Activated CD4-positive, alpha-beta T cell treated with anti-CD3 and anti-CD28 coated beads, Interleukin-2, Interleukin-4, amounts not matched to agents 100 ng/mL and 50 ng/mL, durations not matched to agents 16 hours and 8 hours (primary cell): ENCODE results near the gene LRIT1.
"Not testable (repeated sequence)": the region's sequence is repeated elsewhere in the genome, so short reads cannot be mapped to it uniquely, and the experiment has no call there.

ENCODE experiments used
- DNase-seq: peaks from one replicate; pipeline ENCODE4 v3.0.0-alpha.2; 2020; ENCODE audit warnings: low spot score

LRIT1 gene, protein sequence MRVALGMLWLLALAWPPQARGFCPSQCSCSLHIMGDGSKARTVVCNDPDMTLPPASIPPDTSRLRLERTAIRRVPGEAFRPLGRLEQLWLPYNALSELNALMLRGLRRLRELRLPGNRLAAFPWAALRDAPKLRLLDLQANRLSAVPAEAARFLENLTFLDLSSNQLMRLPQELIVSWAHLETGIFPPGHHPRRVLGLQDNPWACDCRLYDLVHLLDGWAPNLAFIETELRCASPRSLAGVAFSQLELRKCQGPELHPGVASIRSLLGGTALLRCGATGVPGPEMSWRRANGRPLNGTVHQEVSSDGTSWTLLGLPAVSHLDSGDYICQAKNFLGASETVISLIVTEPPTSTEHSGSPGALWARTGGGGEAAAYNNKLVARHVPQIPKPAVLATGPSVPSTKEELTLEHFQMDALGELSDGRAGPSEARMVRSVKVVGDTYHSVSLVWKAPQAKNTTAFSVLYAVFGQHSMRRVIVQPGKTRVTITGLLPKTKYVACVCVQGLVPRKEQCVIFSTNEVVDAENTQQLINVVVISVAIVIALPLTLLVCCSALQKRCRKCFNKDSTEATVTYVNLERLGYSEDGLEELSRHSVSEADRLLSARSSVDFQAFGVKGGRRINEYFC

DNA sequence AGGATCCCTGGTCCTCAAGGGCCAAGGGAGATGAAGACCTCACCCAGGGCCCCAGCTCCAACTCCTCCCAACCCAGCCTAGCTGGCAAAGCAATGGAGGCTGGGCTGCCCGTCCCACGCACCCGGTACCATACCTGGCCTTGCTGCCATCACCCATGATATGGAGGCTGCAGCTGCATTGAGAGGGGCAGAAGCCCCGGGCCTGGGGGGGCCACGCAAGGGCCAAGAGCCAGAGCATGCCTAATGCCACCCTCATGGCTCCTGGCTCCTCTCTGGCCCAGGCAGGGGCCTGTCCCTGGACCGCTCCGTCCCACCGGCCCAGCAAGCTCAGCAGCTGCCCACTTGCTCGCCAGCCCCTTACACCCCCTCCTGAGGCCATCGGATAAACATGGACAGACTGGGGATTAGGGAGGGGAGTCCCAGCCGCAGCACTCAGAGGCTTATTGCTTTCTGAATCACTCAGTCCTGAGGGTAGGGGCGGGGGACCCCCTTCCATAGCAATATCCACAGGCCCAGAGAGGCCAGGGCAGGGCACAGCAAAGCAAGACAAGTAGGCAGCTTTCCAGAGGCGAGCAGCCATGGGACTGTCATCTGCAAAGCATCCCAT lies at the start of gene LRIT1:
Gene LRIT1 (minus strand): TSS at position 362 of the 606 bp plus-strand sequence. CDS start 107 bp downstream, at position 255.
- no peak for DNase-seq

DNA sequence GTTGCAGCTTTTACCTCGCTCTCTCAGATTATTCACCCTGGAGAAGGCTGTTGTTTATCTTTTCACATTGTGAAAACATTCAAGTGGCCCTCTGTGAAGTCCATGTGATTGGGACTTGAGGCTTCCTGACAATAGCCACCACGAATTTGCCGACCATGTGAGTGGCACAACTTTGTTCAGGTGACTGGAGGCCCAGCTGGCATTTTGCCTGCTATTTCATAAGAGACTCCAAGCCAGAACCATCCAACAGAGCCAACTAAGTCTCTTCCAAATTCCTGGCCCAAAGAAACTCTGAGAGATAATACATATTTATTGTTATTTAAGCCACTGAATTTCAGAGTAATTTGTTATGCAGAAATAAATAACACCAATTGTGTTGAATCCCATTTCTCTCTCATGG lies 48.9 kb upstream of the LRIT1 start:
- DNase-seq = no peak

DNA sequence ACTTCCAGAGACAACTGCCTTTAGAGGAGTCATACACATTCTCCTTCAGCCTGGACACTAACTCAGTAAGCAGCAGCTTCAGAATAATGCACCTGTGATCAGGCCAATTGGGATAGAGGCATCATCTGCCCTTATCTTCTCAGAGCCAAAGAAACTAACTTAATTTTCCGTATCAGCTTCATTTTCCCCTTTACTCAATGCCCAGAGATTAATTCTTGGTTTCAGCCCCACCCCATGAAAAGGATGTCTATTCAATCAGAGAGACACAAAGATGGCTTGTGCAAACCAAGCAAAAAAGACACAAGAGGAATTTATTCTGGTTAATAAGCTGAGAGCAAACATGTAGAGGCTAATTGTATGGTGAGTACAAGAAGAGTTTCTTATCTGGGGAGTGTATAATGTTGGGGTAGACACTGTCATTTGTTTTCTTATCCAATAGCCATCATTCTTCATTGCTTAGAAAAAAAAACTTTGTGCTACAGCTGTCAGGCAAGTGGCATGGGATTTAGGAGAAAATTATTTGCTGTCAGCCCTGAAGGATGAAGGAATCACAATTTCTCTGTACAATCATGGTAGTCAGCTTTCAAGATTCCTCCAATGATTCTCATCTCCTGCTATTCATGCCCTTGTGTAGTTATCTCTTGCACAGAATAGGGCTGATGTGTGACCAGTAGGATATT lies 48.3 kb upstream of the LRIT1 start:
- DNase-seq = no peak

DNA sequence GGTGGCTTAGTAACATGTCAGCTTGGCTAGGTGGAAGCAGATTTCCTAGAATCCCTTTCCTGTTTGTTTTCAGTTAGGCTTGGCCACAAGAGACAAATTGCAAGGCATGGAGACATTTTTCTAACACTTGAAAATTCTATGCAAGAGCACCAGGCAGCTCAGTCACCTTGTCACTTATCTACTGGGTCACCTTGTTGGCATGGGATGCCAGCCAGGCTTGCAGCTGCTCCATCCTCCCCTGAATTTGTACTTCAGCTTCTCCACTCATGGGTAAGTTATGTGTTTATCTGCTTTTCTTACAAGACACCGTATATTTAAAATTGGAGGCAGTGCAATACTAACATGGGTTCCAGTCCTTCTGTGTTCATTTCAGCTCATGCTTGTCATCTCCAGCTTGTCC lies 46.8 kb upstream of the LRIT1 start:
- no peak for DNase-seq

DNA sequence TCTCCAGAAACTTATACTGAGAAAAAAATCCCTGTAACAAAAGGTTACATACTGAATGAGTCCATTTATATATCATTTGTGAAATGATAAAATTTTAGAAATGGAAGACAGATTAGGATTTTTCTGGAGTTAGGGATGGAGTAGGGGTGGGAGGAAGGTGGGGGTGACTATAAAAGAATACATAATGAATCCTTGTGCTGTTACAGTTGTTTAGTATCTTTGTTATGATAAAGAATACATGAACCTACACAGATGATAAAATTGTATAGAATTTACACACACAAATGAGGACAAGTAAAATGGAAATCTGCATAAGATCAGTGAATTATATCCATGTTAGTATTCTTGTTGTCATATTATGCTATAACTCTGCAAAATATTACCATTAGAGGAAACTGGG lies 45.3 kb upstream of the LRIT1 start:
- no peak for DNase-seq

DNA sequence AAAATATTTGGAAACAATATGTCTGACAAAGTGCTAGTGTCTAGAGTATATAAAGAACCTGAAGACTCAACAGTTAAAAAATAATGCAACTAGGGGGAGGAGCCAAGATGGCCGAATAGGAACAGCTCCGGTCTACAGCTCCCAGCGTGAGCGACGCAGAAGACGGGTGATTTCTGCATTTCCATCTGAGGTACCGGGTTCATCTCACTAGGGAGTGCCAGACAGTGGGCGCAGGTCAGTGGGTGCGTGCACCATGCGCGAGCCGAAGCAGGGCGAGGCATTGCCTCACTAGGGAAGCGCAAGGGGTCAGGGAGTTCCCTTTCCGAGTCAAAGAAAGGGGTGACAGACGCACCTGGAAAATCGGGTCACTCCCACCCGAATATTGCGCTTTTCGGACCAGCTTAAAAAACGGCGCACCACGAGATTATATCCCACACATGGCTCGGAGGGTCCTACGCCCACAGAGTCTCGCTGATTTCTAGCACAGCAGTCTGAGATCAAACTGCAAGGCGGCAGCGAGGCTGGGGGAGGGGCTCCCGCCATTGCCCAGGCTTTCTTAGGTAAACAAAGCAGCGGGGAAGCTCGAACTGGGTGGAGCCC lies 38.6 kb upstream of the LRIT1 start:
- DNase-seq = not testable (repeated sequence)

DNA sequence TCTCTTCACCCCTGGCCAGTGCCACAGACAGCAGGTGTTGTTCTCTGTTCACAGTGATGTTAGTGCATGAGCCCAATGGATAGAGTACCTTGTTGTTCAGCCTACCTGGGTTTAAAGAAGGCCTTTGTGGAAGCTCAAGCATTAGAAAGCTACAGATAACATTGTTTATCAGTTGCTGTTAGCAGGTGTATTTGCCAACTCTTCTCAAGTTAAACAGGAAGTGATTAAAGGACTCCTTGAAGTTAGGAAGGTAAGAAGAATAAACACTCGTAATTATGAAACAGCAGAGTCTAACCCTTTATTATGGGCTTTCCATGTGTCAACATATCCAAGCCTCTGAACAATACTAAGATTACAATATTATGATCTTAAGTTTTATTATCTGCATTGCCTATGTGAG lies 29.4 kb upstream of the LRIT1 start:
- no peak for DNase-seq

DNA sequence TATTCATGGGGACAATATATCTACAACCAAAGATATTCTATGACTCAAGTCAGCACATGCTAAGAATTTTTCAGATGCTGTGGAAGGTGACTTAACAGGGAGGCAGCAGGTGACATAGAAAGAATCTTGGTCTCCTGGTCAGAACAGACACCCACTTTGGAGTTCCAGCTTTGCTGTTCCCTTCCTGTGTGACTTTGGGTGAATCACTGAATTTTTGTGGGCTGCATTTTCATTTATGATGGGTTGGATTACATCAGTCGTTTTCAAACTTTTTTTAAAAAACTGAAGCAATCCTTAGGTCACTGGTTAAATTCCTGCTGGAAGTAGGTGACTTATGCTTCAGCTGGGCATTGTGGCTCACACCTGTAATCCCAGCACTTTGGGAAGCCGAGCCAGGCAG lies 28.4 kb upstream of the LRIT1 start:
- no peak for DNase-seq

DNA sequence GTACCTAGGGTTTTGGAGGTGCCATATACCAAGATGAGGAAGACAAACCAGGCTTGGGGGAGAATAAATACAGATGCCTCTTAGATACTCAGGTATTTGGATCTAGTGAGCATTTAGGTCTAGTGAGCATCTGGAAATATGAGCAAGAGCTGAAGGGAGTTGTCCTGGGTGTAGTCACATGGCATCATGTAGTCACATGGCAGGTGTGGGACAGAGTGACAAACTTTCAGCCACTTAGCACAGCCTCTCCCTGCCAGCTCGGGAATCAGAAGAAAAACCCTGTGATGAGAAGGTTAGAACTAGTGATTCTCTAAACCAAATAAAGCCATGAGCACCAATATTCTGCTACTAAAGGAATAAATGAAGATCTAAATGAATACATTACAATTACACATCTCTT lies 27.8 kb upstream of the LRIT1 start:
- no peak for DNase-seq

DNA sequence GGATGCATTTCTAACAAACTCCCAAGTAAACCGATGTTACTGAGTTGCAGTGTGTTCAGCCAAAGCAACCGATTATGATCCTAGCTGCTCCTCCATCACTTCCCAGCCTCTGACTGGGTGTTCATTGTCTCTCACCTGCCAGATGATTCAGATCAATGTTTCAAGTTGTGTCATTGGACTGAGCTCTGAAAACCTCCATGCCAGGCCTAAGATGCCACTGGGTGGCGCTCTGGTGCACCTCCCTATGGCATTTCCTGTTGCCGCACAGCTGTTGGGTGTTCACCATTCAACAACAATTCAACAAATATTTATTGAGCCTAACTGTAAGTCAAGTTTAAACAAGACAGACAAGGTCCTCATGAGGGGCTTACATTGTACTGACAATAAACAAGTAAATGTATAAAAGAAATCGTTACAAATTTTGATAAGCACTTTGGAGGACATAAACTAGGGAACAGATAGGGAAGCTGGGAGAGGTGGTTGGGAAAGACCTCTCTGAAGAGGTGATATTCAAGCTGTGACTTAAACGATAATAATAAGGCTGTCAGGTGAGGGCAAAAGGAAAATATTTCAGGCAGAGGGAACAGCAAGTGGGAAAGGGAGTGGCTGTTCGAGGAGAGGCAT lies 26.3 kb upstream of the LRIT1 start:
- DNase-seq = peak; percentile 92

DNA sequence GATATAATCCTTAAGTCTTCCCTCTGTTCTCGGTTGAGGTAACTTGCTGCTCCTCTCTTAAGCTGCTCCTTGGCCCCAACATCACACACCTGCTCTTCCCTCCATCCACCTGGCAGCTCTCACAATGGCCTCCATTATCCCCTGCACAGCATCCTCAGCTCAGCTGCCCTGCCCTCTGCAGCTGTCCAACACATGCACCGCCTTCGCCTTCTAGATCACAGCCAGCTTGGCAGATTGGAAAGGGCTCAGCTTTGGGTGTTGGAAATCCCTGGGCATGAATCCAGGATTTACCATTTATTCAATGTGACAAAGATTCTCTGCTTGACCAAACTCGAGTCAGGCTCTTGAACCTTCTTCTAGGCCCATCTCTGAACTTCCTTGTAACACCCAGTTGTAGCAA lies 24.1 kb upstream of the LRIT1 start:
- no peak for DNase-seq

DNA sequence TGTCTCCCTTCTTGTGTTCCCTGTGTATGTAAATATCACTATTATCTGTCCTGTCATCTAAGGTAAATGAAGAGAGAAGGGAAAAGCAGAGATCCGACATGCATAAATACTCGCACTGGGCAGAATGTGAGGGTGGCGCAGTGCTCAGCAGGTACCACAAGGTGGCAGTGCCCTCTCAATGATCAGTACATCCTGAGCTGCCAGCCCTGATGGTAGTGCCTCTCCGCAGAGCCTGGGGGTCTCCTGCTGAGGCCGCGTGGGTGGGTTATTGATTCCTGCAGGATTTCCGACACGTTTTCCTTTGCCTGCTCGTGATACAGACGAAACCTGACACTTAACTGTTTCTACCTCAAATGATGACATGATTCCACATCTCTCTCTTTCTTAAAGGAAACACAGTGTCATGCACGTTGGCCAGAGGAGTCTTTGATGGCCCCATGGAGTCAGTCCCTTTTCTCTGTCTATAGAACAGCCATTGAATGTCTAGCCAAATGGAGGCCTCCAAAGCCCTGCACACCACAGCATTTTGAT lies 23.3 kb upstream of the LRIT1 start:
- DNase-seq = peak; percentile 78

DNA sequence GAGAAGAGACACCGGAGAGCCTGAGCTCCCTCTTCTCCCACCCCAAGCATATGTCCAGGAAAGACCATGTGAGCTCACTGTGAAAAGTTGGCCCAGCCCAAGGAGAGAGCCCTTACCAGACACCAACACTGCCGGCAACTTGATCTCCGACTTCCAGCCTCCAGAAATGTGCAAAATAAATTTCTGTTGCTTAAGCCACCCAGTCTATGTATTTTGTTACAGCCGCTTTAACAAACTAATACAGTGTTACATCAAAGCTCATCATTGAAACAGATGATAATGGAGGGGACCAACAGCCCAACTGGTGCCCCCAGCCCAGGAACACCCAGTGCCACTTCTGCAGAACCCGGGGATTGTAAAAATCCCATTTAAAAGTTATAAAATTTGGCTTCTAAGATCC lies 22.4 kb upstream of the LRIT1 start:
- no peak for DNase-seq

DNA sequence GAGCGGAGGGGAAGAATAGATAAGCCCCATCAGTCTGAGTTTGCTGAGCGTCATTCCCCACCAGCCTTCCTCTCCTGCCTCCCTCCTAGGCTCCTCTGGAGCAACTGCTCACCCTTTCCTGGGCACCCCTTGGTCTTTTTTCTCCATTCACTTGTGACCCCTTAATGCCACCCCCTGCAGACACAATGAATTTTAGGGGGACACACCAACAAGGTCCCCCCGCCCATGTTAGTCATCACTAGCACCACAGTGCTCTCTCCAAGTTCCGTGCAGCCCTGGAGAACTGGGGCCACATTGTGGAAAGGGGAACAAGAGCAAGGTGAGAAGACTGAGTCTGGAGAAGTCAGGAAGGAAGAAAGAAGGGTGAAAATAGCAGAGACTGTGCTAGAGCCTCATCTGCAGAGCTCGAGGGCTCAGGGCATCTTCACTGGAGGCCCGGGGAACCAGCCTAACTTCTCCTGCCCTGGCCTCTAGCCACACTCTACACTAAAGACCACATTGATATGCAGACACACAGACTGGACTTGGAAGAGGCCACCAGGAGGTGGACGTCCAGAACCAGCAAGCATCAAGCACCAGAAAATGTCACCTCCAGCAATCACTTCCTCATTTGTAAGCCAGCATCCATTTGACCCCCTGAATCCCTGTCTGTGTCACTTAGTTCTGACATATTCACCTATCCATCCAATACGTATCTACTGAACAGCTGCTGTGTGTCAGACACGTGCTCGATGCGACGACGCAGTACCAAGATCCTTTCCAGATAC lies 21.0 kb upstream of the LRIT1 start:
- no peak for DNase-seq

DNA sequence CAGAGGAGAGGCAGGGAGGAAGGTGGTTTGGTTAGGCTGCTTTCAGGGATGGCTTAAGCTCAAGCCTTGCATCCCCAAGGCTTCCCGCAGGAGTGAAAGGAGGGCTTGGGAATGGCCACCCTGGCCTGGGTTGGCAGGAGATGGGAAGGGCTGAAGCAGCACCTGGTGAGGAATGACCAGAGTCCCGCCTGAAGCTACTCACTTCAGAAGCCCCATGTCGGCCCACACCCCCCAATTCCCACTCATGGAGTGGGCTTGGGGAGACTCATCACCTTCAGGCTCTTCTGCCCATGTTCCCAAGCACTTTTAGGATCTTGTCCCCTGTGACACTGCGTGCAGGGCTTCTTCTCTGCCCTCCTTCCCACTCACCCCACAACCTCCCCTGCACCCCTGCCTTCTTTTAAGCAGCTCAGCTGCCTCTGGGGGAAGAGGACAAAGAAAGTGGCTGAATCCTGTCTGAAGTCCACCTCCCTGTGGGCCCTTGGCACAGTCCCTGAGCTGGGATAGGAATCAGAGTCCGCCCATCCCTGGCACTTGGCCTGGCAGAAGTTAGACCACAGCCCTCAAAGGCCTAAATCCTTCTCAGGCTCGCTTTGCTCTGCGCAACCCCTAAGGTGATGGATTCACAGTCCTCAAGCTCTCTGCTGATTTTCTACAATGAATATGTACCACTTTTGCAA lies 20.0 kb upstream of the LRIT1 start:
- no peak for DNase-seq

DNA sequence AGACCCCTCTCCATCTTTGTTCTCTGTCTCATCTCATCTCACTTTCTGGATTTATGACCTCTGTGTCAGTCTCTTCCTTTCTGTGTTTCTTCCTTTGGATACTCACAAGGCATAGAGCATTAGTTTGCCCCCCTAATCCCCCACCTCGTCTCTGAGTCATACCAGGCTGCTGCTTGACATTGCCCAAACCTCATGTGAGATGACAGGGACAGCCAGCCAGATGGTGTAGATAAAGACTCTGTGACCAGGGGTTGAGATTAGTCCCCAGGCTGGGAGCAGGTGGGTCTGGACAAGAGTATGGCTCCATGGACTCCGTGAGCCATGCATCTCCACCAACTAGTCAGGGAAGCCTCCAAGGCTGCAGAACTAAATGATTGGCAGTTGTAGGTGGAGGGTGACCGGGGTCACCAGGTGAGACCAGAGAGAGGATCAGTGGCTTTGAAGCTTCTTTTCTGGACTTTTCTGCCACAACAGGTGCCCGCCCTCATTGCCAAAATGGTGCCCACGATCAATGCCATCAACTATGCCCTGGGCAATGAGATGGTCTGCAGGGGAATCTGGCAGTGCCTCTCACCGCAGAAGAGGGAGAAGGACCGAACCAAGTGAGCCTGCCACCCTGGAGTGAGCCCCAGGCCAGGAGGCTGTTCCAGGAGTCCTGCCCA lies 16.8 kb upstream of the LRIT1 start:
- no peak for DNase-seq

DNA sequence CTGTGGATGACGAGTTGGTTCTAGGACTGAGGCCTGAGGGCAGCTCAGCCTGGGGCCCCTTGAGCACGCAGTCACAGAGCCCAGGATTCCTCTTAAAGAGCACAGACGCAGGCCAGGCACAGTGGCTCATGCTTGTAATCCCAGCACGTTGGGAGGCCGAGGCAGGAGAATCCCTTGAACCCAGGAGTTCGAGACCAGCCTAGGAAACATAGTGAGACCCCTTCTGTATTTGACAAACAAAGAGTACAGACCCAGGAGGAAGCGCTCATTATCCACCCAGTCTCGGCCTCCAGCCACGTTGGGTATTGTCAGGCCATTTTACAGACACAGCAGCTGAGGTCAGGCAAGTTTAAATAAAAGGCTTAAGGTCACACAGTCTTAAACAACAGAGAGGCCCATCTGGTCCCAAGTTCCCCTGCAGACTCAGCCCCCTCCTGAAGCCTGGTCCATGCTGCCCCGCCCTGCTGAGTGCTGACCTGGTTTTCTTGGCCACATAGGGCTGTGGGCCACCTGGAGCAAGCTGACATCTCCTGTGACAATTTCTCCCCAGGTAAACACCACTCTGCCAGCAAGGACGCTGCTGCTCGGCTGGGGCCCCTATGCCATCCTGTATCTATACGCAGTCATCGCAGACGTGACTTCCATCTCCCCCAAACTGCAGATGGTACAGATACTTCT lies 16.1 kb upstream of the LRIT1 start:
- no peak for DNase-seq

DNA sequence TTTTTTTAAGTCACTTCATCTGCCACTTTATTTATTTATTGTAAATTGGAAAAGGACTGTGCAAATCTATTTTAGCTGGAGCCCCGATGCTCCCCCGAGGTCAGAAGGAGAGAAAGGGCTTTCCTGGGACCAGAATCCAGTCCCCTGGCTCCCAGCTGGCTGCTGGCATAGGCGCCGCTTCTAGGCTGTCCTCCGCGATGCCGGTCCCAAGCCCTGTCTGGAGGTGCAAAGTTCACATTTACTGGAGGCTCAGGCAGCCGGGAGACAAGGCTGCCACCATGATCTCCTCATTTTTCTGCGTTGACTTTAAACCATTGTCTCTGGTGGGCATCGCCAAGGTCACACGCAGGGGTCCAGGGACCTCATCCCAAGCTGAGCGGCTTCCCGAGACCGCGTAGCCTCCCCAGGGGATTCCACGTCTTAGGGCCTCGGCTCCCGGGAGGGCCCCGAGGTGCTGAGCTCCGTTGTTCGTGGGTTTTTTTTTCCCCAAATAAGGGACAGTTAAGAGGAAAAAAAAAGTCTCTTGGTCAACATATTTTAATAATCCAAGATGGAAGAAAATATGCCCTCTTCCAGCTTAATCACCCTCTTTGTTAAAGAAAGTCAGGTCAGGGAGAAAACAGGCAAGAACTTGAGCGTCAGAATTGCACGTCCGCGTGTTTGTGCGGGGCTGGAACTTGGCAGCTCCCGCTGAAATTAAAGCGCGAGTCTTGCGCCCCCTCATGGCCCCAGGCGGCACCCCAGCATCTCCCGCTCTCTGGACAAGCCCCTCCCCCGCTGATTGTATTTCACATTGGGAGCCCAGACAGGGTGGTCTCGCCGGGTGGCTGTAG lies 15.4 kb upstream of the LRIT1 start:
- peak; percentile 43 for DNase-seq
